Astrocyte (in vitro differentiated cells and primary cell): ENCODE data around the gene CD226. TPM values are rescaled to one million over a fixed set of nuclear protein-coding genes. Genes with fewer than 3 reads are reported as not detected.

Experiments
- DNase-seq: peaks from one replicate; pipeline ENCODE4 v3.0.0-alpha.2; 2010; ENCODE audit warnings: low read depth
- FAIRE-seq: peaks from 2 replicates; lab custom pipeline; 2011; peaks lifted over from hg19 to GRCh38; lab: Jason Lieb, UNC
- H2AFZ ChIP-seq: 2 replicates; pipeline ENCODE4 v1.6.0; 2012; ENCODE audit warnings: low read depth, low read length, inconsistent platforms
- H3K27ac ChIP-seq: 2 replicates; pipeline ENCODE4 v1.5.1; 2011; ENCODE audit warnings: low read depth, low read length, inconsistent platforms
- H3K27me3 ChIP-seq: 2 replicates; pipeline ENCODE4 v1.6.0; 2011; ENCODE audit warnings: low read length, inconsistent platforms; ENCODE audit not compliant: insufficient read depth
- H3K36me3 ChIP-seq: 2 replicates; pipeline ENCODE4 v1.5.1; 2011; ENCODE audit warnings: low read length, inconsistent platforms; ENCODE audit not compliant: insufficient read depth
- H3K4me1 ChIP-seq: 2 replicates; pipeline ENCODE4 v1.5.1; 2011; ENCODE audit warnings: low read length, inconsistent platforms; ENCODE audit not compliant: insufficient read depth
- H3K4me2 ChIP-seq: 2 replicates; pipeline ENCODE4 v1.6.0; 2012; ENCODE audit warnings: low read length, inconsistent platforms
- H3K4me3 ChIP-seq: 2 replicates; pipeline ENCODE4 v1.5.1; 2011; ENCODE audit warnings: low read depth, mild to moderate bottlenecking, low read length, inconsistent platforms; ENCODE audit not compliant: insufficient read depth
- H3K79me2 ChIP-seq: 2 replicates; pipeline ENCODE4 v1.6.0; 2012; ENCODE audit warnings: mild to moderate bottlenecking, low read length, inconsistent platforms; ENCODE audit not compliant: insufficient read depth
- H3K9ac ChIP-seq: 2 replicates; pipeline ENCODE4 v1.6.0; 2012; ENCODE audit warnings: mild to moderate bottlenecking, low read length, inconsistent platforms
- H3K9me3 ChIP-seq: 2 replicates; pipeline ENCODE4 v1.5.1; 2012; ENCODE audit warnings: low read depth, mild to moderate bottlenecking, low read length, inconsistent platforms; ENCODE audit not compliant: insufficient read depth
- H4K20me1 ChIP-seq: 2 replicates; pipeline ENCODE4 v1.6.0; 2012; ENCODE audit warnings: low read length, inconsistent platforms; ENCODE audit not compliant: insufficient read depth
- H3K27ac Mint-ChIP-seq: one replicate; pipeline ENCODE4 v1.8.0; 2021; ENCODE audit warnings: mild to moderate bottlenecking, mixed read lengths; ENCODE audit not compliant: unreplicated experiment
- H3K27me3 Mint-ChIP-seq: one replicate; pipeline ENCODE4 v1.8.0; 2021; ENCODE audit warnings: low read depth, mixed read lengths; ENCODE audit not compliant: unreplicated experiment
- H3K36me3 Mint-ChIP-seq: one replicate; pipeline ENCODE4 v1.8.0; 2021; ENCODE audit warnings: low read depth, mixed read lengths; ENCODE audit not compliant: unreplicated experiment
- H3K4me1 Mint-ChIP-seq: one replicate; pipeline ENCODE4 v1.8.0; 2021; ENCODE audit warnings: low read depth, mixed read lengths; ENCODE audit not compliant: unreplicated experiment
- H3K4me3 Mint-ChIP-seq: one replicate; pipeline ENCODE4 v1.8.0; 2021; ENCODE audit warnings: mild to moderate bottlenecking, moderate library complexity, mixed read lengths; ENCODE audit not compliant: unreplicated experiment
- H3K9me3 Mint-ChIP-seq: one replicate; pipeline ENCODE4 v1.8.0; 2021; ENCODE audit warnings: mild to moderate bottlenecking, mixed read lengths; ENCODE audit not compliant: unreplicated experiment
- EZH2 ChIP-seq: IDR thresholded peaks from 2 replicates; pipeline ENCODE4 v1.6.1; 2012; ENCODE audit warnings: mild to moderate bottlenecking, low read length, inconsistent platforms; ENCODE audit not compliant: insufficient read depth
- total RNA-seq: library from RNA; stranded (reverse); gene quantifications from 2 replicates; pipeline ENCODE4 v1.2.1, GENCODE V29; 2021
- TF ChIP-seq, protein P1 (sequence below): IDR thresholded peaks from 2 replicates; pipeline ENCODE4 v1.5.1; 2011; ENCODE audit warnings: low read depth, mild to moderate bottlenecking, inconsistent platforms, low read length, moderate library complexity; ENCODE audit not compliant: insufficient read depth

CD226 gene
- total RNA-seq, 1 donor from 2014 or later, result 0.07 TPM

DNA sequence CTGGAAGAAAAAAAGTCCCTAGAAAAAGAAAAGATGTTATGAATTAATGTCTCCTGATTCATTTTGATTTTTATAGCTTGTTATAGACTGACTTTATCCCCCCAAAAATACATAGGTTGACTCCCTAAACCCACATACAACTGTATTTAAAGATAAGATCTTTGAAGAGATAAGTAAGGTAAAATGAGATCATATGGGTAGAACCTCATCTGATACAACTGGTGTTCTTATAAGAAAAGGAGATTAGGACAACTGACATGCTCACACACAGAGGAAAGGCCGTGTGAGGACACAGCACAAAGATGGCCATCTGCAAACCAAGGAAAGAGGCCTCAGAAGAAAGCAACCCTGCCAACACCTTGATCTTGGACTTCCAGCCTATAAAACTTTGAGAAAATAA lies 117.5 kb downstream of the CD226 start:
- Histone ChIP-seq H3K27ac (no peak overlapping the region), H3K79me2 (no peaks in the 10 kb centered on the region), H3K4me2 (no peak overlapping the region), H3K9me3 (no peaks in the 10 kb centered on the region), H3K27me3 (no peaks in the 10 kb centered on the region), H3K4me1 (no peaks in the 10 kb centered on the region), H3K4me3 (no peak overlapping the region), H3K36me3 (no peaks in the 10 kb centered on the region), H4K20me1 (no peaks in the 10 kb centered on the region), H3K9ac (no peak overlapping the region), H2AFZ (no peak overlapping the region)
- Mint-ChIP-seq H3K27me3 (no peaks in the 10 kb centered on the region), H3K4me3 (no peak overlapping the region), H3K4me1 (no peaks in the 10 kb centered on the region), H3K9me3 (no peaks in the 10 kb centered on the region), H3K36me3 (no peaks in the 10 kb centered on the region), H3K27ac (no peak overlapping the region)
- TF ChIP-seq, protein P1, sequence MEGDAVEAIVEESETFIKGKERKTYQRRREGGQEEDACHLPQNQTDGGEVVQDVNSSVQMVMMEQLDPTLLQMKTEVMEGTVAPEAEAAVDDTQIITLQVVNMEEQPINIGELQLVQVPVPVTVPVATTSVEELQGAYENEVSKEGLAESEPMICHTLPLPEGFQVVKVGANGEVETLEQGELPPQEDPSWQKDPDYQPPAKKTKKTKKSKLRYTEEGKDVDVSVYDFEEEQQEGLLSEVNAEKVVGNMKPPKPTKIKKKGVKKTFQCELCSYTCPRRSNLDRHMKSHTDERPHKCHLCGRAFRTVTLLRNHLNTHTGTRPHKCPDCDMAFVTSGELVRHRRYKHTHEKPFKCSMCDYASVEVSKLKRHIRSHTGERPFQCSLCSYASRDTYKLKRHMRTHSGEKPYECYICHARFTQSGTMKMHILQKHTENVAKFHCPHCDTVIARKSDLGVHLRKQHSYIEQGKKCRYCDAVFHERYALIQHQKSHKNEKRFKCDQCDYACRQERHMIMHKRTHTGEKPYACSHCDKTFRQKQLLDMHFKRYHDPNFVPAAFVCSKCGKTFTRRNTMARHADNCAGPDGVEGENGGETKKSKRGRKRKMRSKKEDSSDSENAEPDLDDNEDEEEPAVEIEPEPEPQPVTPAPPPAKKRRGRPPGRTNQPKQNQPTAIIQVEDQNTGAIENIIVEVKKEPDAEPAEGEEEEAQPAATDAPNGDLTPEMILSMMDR, result no peak
- no peak for TF ChIP-seq EZH2
- FAIRE-seq (no peak), DNase-seq (no peak)

DNA sequence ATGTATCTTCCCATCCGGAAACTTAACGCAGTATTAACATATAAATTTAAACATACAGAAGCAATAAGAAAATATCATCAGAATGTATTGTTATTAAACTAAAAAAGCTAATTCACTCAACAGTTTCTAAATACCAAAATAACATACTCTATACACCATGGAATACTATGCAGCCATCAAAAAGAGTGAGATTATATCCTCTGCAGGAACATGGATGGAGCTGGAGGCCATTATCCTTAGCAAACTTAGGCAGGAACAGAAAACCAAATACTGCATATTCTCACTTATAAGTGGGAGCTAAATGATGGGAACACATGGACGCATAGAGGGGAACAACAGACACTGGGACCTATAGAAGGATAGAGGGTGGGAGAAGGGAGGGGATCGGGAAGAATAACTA lies 127.1 kb downstream of the CD226 start:
- Histone ChIP-seq H3K27me3 (no peaks in the 10 kb centered on the region), H3K4me3 (no peak overlapping the region), H3K9ac (no peak overlapping the region), H3K27ac (no peak overlapping the region), H3K4me1 (peaks cover 4% of the 10 kb centered on the region), H2AFZ (no peak overlapping the region), H3K9me3 (no peaks in the 10 kb centered on the region), H4K20me1 (no peaks in the 10 kb centered on the region), H3K79me2 (no peaks in the 10 kb centered on the region), H3K4me2 (no peak overlapping the region), H3K36me3 (no peaks in the 10 kb centered on the region)
- H3K27me3 Mint-ChIP-seq, result no peaks in the 10 kb centered on the region
- DNase-seq (no peak), FAIRE-seq (no peak)
- peaks cover 2% of the 10 kb centered on the region for H3K9me3 Mint-ChIP-seq
- H3K4me3 Mint-ChIP-seq, result no peak overlapping the region
- H3K27ac Mint-ChIP-seq, result no peak overlapping the region
- no peaks in the 10 kb centered on the region for H3K4me1 Mint-ChIP-seq
- H3K36me3 Mint-ChIP-seq, result no peaks in the 10 kb centered on the region
- TF ChIP-seq EZH2, result no peak
- TF ChIP-seq, protein P1, result no peak

DNA sequence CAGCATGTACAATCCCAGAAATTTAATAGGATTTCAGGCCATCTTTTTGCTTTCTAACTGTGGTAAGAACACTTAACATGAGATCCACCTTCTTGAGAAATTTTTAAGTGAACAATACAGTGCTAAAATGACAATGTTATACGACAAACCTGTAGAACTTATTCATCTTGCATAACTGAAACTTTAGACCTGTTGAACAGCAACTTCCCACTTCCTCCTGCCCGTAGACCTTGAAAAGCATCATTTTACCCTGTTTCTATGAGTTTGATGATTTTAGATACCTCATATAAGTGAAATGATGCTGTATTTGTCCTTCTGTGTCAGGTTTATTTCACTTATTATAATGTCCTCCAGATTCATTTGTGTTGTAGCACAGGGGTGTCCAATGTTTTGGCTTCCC lies 128.2 kb downstream of the CD226 start:
- TF ChIP-seq, protein P1, result no peak
- TF ChIP-seq EZH2, result no peak
- FAIRE-seq (no peak), DNase-seq (no peak)
- H3K4me1 ChIP-seq, result peaks cover 4% of the 10 kb centered on the region
- H3K4me2 ChIP-seq, result no peak overlapping the region
- no peaks in the 10 kb centered on the region for H3K36me3 ChIP-seq
- peaks cover 4% of the 10 kb centered on the region for H3K9me3 Mint-ChIP-seq
- H3K27ac ChIP-seq, result no peak overlapping the region
- no peaks in the 10 kb centered on the region for H3K27me3 Mint-ChIP-seq
- no peak overlapping the region for H3K9ac ChIP-seq
- no peak overlapping the region for H3K4me3 ChIP-seq
- H3K27me3 ChIP-seq, result no peaks in the 10 kb centered on the region
- no peak overlapping the region for H3K27ac Mint-ChIP-seq
- no peaks in the 10 kb centered on the region for H3K36me3 Mint-ChIP-seq
- no peaks in the 10 kb centered on the region for H4K20me1 ChIP-seq
- H3K79me2 ChIP-seq, result no peaks in the 10 kb centered on the region
- H3K4me3 Mint-ChIP-seq, result no peak overlapping the region
- no peak overlapping the region for H2AFZ ChIP-seq
- H3K9me3 ChIP-seq, result no peaks in the 10 kb centered on the region
- no peaks in the 10 kb centered on the region for H3K4me1 Mint-ChIP-seq
